ENCODE data around the gene NCAM2.
"Not testable (repeated sequence)": the region's sequence is repeated elsewhere in the genome, so short reads cannot be mapped to it uniquely, and the experiment has no call there.

The NCAM2 gene

DNA sequence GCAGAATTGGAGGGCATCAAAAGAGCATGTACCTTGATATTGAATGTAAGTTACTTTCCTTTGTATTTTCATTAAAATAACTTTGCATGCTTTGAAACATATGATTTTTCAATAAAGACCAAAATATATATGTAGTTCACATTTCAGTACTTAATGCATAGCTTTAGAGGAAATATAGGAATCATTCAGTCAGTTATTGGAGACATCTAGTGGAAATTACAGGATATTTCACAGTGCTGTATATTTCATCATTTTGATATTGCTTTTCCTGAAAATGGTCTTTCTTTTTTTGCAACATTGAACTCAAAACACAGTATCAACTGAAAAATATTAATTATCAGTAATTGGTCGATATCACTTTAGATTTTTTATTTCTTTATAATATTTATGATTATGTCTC is 375.8 kb downstream of the NCAM2 start:
- TF ChIP-seq JUND (IDR thresholded peaks at IDR 0.05; ENCODE audit: low read depth) = no peak
- no peak for DNase-seq (ENCODE audit: low read depth in 1 of 2, low spot score in 1 of 2)
- in situ Hi-C loops (cut with HindIII; ENCODE audit: low pct_unique_long_range_greater_than_20kb, low sequenced_read_pairs) = no loop called here

DNA sequence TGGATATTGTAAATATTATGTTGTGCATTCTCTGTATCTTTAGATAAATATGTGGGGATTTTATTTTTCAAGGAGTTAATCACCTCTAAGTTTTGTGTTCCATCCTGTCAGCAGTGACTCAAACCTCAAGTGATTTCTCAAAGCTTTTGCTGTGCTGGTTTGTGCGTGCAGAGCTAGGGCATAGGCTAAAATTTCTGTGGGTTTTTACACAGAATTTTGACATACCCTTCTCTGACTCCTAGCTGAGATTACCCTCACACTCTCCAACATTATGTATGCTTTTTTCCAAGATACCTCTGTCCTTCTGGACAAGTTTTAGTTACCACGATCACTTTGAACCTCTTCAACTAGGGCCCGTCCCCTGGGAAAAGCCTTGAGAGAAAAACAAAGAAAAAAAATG is 384.9 kb downstream of the NCAM2 start:
- DNase-seq (ENCODE audit: low read depth in 1 of 2, low spot score in 1 of 2) = no peak

DNA sequence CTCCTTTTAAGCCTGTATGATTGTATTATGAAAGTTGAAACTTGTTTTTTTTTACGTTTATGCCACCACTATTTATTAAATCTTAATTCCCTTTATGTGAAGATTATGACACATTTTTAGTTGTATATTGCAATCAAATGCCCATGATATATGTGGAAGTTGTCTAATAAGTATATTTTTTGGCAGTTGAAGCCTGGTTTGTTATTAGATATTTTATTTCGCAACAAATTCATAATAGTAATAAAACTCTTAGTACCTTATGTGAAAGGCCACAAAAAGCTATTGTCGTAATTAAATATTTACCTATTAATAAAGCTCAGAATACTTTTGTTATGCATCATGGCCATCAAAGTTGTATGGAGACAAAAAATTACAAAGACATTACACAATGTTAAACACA is 386.8 kb downstream of the NCAM2 start:
- in situ Hi-C loops (cut with HindIII; ENCODE audit: low pct_unique_long_range_greater_than_20kb, low sequenced_read_pairs) = no loop called here
- DNase-seq (ENCODE audit: low read depth in 1 of 2, low spot score in 1 of 2) = no peak
- TF ChIP-seq JUND (IDR thresholded peaks at IDR 0.05; ENCODE audit: low read depth) = no peak

More for the DNA sequence above, 384.9 kb downstream of the NCAM2 start:
- TF ChIP-seq JUND (IDR thresholded peaks at IDR 0.05; ENCODE audit: low read depth) = no peak
- in situ Hi-C loops (cut with HindIII; ENCODE audit: low pct_unique_long_range_greater_than_20kb, low sequenced_read_pairs) = no loop called here

DNA sequence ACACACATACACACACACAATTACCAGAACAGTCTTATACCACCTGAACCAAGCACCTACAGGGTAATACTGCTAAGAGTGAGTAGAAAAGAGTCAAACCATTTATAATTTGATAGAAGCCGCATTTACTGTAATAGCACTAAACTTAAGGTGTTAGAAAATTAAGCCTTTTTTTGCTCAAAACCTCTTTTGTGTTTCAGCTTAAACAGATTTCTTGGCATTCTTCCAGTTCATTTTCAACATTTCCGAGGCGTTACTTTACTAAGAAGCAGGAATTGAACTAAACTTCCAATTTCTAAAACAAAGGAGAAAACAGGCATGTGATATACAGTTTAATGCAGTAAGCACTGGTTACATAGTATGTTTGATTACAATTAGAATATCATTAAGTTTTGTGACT is 387.2 kb downstream of the NCAM2 start:
- no peak for TF ChIP-seq JUND (IDR thresholded peaks at IDR 0.05; ENCODE audit: low read depth)
- no peak for DNase-seq (ENCODE audit: low read depth in 1 of 2, low spot score in 1 of 2)
- in situ Hi-C loops (cut with HindIII; ENCODE audit: low pct_unique_long_range_greater_than_20kb, low sequenced_read_pairs) = no loop called here

DNA sequence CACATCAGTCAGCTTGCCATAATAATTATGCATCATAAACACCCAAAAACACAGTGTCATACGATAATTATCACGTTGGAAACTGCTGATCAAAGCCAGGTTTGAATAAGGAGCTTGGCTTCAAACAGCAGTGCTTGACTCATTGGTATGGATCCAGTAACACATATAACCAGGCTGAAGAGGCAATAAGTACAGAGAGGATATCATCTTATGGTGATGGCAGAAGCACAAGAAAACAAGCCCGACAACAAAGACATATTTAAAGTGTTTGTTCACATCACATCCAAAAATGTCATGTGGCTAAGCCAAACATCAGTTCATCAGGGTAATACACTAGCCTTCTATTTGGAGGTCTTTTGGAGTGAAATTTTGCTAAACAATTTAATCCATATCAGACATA is 389.7 kb downstream of the NCAM2 start:
- DNase-seq (ENCODE audit: low read depth in 1 of 2, low spot score in 1 of 2) = no peak
- TF ChIP-seq JUND (IDR thresholded peaks at IDR 0.05; ENCODE audit: low read depth) = no peak
- in situ Hi-C loops (cut with HindIII; ENCODE audit: low pct_unique_long_range_greater_than_20kb, low sequenced_read_pairs) = no loop called here

DNA sequence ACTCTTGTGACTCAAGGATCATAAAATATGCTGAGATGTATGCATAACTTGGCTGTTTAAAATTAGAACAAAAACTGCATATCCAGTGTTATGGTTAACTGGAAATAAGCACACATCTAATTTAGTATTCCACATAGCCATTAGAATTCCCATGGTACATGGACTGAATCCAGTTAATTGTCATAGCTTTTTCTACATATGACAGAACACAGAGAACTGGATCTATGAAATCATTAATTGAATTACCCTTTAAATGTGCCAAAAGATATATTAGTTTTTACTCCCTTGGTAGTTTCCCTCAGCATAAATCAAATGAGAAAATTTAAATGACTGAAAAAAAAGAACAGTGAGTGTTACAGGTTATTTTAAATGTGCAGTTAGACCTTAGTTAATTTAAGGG is 395.9 kb downstream of the NCAM2 start:
- DNase-seq (ENCODE audit: low read depth in 1 of 2, low spot score in 1 of 2) = no peak
- no peak for TF ChIP-seq JUND (IDR thresholded peaks at IDR 0.05; ENCODE audit: low read depth)
- in situ Hi-C loops (cut with HindIII; ENCODE audit: low pct_unique_long_range_greater_than_20kb, low sequenced_read_pairs) = no loop called here

DNA sequence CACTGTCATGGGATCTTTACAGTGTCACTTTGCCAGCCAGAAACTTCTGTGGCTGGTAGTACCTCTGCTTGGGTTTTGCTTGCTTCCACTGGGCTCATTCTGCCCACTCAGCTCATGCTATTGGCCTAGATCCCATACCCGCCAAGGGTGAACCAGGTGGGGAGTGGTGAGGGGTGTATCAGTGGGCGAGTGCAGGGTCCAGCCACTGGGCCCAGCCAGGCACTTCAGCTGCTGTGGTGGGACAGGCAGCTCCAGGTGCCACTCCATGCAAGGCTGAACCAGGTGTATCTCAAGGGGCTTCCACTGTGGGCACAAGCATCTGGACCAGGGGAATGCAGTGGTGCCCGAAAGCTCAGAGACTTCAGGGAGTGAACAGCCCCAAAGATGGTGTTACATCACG is 398.2 kb downstream of the NCAM2 start:
- no peak for DNase-seq (ENCODE audit: low read depth in 1 of 2, low spot score in 1 of 2)
- TF ChIP-seq JUND (IDR thresholded peaks at IDR 0.05; ENCODE audit: low read depth) = no peak
- in situ Hi-C loops (cut with HindIII; ENCODE audit: low pct_unique_long_range_greater_than_20kb, low sequenced_read_pairs) = no loop called here

DNA sequence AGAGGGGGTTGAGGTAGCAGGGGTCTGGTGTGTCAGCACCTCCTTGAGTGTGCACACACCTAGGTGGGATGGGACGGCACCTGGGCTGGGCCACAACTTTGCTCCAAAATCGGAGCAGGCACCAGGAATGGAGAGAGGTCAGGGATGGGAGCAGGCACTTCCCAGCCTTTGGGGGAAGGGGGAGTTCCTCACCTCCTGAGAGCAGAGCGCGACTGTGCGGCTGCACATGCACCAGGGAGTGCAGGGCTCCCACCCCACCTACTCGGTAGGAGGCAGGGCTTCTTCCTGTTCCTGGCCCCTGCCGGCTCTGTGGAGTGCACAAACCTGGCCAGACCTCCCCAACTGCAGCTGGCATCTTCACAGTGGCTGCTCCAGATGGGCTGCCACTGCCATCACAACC is 399.3 kb downstream of the NCAM2 start:
- no peak for DNase-seq (ENCODE audit: low read depth in 1 of 2, low spot score in 1 of 2)
- in situ Hi-C loops (cut with HindIII; ENCODE audit: low pct_unique_long_range_greater_than_20kb, low sequenced_read_pairs) = no loop called here
- no peak for TF ChIP-seq JUND (IDR thresholded peaks at IDR 0.05; ENCODE audit: low read depth)

DNA sequence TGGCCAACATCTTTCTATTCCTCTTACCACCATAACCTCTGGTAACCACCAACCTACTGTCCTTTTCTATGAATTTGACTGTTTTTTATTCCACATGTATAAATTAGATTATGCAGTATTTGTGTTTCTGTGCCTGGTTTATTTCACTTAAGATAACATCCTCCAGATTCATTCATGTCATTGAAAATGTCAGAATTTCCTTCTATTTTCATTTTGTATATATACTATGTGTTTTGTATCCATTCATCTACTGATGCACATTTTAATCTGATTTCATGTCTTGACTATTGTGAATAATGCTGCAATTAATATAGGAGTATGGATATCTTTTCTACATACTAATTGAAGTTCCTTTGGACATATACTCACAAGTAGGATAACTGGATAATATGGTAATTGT is 403.2 kb downstream of the NCAM2 start:
- TF ChIP-seq JUND (IDR thresholded peaks at IDR 0.05; ENCODE audit: low read depth) = no peak
- in situ Hi-C loops (cut with HindIII; ENCODE audit: low pct_unique_long_range_greater_than_20kb, low sequenced_read_pairs) = no loop called here
- DNase-seq (ENCODE audit: low read depth in 1 of 2, low spot score in 1 of 2) = no peak

DNA sequence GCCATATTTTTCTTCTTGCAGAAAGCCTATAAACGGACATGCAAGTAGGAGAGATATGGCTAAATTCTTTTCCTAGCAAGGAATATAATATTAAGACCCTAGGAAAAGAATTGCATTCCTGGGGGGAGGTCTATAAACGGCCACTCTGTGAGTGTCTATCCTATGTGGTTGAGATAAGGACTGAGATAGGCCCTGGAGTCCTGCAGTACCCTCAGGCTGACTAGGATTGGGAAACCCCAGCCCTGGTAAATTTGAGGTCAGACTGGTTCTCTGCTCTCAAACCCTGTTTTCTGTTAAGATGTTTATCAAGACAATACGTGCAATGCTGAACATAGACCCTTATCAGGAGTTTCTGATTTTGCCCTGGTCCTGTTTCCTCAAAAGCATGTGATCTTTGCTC is 404.0 kb downstream of the NCAM2 start:
- DNase-seq (ENCODE audit: low read depth in 1 of 2, low spot score in 1 of 2); in situ Hi-C loops (cut with HindIII; ENCODE audit: low pct_unique_long_range_greater_than_20kb, low sequenced_read_pairs): not testable (repeated sequence)

DNA sequence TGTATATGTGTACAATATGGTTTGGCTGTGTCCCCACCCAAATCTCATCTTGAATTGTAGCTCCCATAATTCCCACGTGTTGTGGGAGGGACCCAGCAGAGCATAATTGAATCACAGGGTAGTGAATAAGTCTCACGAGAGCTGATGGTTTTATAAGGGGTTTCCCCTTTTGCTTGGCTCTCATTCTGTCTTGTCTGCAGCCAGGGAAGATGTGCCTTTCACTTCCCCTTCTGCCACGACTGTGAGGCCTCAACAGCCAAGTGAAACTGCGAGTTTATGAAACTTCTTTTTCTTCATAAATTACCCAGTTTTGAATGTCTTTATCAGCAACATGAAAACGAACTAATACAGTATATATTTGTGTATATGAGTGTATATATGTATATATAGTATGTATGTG is 406.1 kb downstream of the NCAM2 start:
- in situ Hi-C loops (cut with HindIII; ENCODE audit: low pct_unique_long_range_greater_than_20kb, low sequenced_read_pairs); DNase-seq (ENCODE audit: low read depth in 1 of 2, low spot score in 1 of 2): not testable (repeated sequence)

DNA sequence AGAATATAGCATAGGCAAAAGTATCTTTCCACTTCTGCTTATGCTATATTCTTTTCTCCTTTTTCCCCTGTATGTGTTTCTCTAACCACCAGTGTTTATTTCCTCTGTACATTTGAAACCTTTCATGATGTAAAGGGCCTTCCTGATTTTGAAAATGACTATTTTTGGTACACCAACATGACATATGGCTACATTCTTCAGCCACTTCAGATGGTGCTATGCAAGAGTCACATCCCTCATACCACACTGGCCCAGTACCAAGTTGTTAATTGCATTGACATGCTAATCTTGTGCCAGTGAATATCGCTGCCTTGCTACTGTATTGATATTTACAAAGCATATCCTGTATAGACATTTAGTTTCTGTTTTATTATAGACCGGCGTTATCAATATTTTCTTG is 408.7 kb downstream of the NCAM2 start:
- DNase-seq (ENCODE audit: low read depth in 1 of 2, low spot score in 1 of 2) = no peak
- in situ Hi-C loops (cut with HindIII; ENCODE audit: low pct_unique_long_range_greater_than_20kb, low sequenced_read_pairs) = no loop called here

DNA sequence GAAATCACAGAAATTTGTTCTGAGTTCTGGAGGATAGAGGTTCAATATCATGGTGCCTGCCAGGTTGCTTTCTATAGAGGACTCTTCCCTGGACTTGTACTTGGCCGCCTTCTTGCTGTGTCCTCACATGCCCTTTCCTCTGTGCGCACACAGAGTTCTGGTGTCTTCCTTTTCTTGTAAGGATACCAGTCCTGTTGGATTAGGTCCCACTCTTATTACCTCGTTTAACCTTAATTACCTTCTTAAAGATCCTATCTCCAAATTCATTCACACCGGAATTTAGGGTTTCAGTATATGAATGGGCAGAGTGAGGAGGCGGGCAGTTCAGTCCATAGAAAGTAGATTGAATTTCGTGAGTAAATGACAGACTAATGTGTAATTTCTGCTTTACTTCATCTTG is 413.9 kb downstream of the NCAM2 start:
- DNase-seq (ENCODE audit: low read depth in 1 of 2, low spot score in 1 of 2) = no peak
- TF ChIP-seq JUND (IDR thresholded peaks at IDR 0.05; ENCODE audit: low read depth) = no peak
- in situ Hi-C loops (cut with HindIII; ENCODE audit: low pct_unique_long_range_greater_than_20kb, low sequenced_read_pairs) = no loop called here

More for the DNA sequence above, 408.7 kb downstream of the NCAM2 start:
- TF ChIP-seq JUND (IDR thresholded peaks at IDR 0.05; ENCODE audit: low read depth) = no peak

DNA sequence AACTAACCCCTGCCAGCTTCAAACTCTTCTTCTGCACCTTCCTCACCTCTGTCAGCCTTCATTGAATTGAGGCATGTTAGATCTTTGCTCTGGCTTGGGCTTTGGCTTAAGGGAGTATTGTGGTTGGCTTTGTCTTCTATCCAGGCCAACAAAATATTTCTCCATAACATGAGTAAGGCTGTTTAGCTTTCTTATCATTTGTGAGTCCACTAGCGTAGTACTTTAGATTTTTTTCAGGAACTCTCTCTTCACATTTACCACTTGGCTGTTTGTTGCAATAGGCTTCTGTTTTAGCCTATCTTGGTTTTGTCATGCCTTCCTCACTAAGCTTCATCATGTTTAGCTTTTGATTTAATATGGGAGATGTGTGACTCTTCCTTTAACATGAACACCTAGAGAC is 417.5 kb downstream of the NCAM2 start:
- TF ChIP-seq JUND (IDR thresholded peaks at IDR 0.05; ENCODE audit: low read depth) = no peak
- DNase-seq (ENCODE audit: low read depth in 1 of 2, low spot score in 1 of 2) = no peak
- in situ Hi-C loops (cut with HindIII; ENCODE audit: low pct_unique_long_range_greater_than_20kb, low sequenced_read_pairs) = no loop called here

DNA sequence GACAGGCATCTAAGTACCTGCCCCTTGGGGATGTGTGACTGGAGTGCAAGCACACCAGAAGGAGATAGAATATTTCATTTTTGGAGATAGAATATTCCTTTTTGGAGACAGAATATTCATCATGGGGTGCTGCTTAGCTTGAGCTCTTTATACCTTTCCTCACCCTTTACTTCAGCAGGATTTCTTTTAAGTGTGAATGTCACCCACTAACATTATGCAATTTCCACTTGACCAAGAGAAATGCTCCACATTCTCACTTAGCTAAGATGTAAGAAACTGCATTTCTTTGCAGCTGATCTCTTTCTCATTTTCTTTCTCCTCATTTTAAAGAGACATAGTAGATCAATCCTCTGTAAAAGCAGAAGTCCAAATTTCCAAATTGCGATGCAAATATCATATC is 436.7 kb downstream of the NCAM2 start:
- DNase-seq (ENCODE audit: low read depth in 1 of 2, low spot score in 1 of 2) = no peak
- in situ Hi-C loops (cut with HindIII; ENCODE audit: low pct_unique_long_range_greater_than_20kb, low sequenced_read_pairs) = no loop called here
- no peak for TF ChIP-seq JUND (IDR thresholded peaks at IDR 0.05; ENCODE audit: low read depth)
